Measurements from ENCODE around the gene DDX42. TPM values are rescaled to one million over a fixed set of nuclear protein-coding genes. Genes with fewer than 3 reads are reported as not detected.

The DDX42 gene
- total and polyA plus RNA-seq, 2 experiments from 2014 or later = 57.8 to 101 TPM

DNA sequence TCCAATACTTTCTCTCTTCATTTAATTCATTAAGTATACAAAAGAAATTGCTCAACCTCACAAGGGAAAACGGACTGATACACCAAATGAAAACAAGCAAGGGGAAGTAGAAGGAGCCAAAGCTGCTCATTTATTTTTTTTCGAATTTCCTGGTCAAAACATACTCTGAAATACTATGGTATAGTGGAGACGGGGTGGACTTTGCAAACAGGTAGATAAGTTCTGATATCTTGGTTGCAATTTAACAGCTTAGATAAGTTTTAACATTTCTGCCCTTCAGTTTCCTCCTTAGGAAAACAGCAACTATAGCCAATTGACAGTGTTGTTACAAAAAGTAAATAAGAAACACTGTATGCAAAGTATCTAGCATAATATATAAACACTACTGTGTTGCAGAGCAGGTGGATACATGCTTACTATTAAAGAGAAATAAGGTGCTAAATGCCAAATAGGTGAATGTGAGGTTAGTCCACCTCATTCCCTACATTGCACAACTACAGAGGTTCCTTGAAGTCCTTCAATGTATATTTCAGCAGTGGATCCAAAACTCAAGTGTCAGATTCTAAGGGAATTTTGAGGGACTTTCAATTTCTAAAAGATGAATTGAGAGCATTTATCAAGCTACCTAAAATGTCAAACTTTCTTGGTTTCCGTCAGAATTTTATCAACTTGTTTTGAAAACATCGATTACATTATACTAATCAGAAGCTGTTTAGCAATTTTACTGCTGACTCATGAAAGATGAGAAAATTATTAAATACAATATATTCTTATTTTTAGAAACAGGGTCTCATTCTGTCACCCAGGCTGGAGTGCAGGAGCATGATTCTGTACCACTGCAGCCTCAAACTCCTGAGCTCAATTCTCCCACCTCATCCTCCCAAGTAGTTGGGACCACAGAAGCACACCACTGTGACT lies 11.6 kb upstream of the DDX42 start:
- DNase-seq (ENCODE audit: low spot score) (no peak), ATAC-seq (no peak)
- no peak overlapping the region for H3K4me3 Mint-ChIP-seq
- H3K9me3 Mint-ChIP-seq = no peaks in the 10 kb centered on the region
- TF ChIP-seq REST (IDR thresholded peaks at IDR 0.05; ENCODE audit: unreplicated experiment) (no peak), JUNB (IDR thresholded peaks at IDR 0.05; ENCODE audit: unreplicated experiment) (no peak), EZH2phosphoT487 (IDR thresholded peaks at IDR 0.05; ENCODE audit: unreplicated experiment) (no peak), STAT1 (IDR thresholded peaks at IDR 0.05; ENCODE audit: unreplicated experiment) (no peak), ZNF462 (CRISPR knock-in tag; IDR thresholded peaks at IDR 0.05) (no peak), EZH2 (IDR thresholded peaks at IDR 0.05; ENCODE audit: low read depth, unreplicated experiment) (no peak), CREB1 (CRISPR knock-in tag; IDR thresholded peaks at IDR 0.05; ENCODE audit: low read depth) (no peak), ZNF114 (CRISPR knock-in tag; IDR thresholded peaks at IDR 0.05) (no peak)
- TF ChIP-seq, protein P1, sequence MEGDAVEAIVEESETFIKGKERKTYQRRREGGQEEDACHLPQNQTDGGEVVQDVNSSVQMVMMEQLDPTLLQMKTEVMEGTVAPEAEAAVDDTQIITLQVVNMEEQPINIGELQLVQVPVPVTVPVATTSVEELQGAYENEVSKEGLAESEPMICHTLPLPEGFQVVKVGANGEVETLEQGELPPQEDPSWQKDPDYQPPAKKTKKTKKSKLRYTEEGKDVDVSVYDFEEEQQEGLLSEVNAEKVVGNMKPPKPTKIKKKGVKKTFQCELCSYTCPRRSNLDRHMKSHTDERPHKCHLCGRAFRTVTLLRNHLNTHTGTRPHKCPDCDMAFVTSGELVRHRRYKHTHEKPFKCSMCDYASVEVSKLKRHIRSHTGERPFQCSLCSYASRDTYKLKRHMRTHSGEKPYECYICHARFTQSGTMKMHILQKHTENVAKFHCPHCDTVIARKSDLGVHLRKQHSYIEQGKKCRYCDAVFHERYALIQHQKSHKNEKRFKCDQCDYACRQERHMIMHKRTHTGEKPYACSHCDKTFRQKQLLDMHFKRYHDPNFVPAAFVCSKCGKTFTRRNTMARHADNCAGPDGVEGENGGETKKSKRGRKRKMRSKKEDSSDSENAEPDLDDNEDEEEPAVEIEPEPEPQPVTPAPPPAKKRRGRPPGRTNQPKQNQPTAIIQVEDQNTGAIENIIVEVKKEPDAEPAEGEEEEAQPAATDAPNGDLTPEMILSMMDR (conservative IDR thresholded peaks at IDR 0.05; ENCODE audit: low read depth in 2 of 2) = no peak
- H3K4me3 ChIP-seq = no peak overlapping the region
- H4K20me1 ChIP-seq (replicated peaks; ENCODE audit: insufficient read depth) = peaks cover 9% of the 10 kb centered on the region
- H3K36me3 Mint-ChIP-seq (ENCODE audit: low read depth) = peaks cover 61% of the 10 kb centered on the region
- no peak overlapping the region for H3K4me2 ChIP-seq
- H3F3A ChIP-seq (replicated peaks; ENCODE audit: low read depth) = no peaks in the 10 kb centered on the region
- no peaks in the 10 kb centered on the region for H3K27me3 ChIP-seq (ENCODE audit: insufficient read depth)
- H3K27ac Mint-ChIP-seq = no peak overlapping the region
- no peak overlapping the region for H2AFZ ChIP-seq
- peaks cover 35% of the 10 kb centered on the region for H3K79me2 ChIP-seq (replicated peaks; ENCODE audit: insufficient read depth)
- no peak overlapping the region for H3K27ac ChIP-seq (ENCODE audit: low read depth)
- H3K36me3 ChIP-seq (ENCODE audit: insufficient read depth) = peaks cover 41% of the 10 kb centered on the region
- H3K27me3 Mint-ChIP-seq (ENCODE audit: insufficient read depth, low read depth, poor library complexity) = peaks cover 2% of the 10 kb centered on the region
- H3K9me2 ChIP-seq (ENCODE audit: insufficient read depth) = no peaks in the 10 kb centered on the region
- no peaks in the 10 kb centered on the region for H3K4me1 Mint-ChIP-seq
- H3K4me1 ChIP-seq (ENCODE audit: insufficient read depth) = no peaks in the 10 kb centered on the region
